PC-9 (cell line): ENCODE measurements around the gene PLA2G1B. TPM values are rescaled to one million over a fixed set of nuclear protein-coding genes. Genes with fewer than 3 reads are reported as not detected.

Source experiments
- Bru-seq: library from RNA; stranded (reverse); fragments of 400-500 nt; gene quantifications from one replicate; lab custom pipeline; 2021; lab: Mats Ljungman, UMichigan
- BruChase-seq, 2 experiments: library from RNA; stranded (reverse); fragments of 400-500 nt; gene quantifications; one replicate each; lab custom pipeline; 2021; lab: Mats Ljungman, UMichigan
- BruUV-seq: library from RNA; stranded (reverse); fragments of 400-500 nt; replicated peaks from 2 replicates; lab custom pipeline; 2021; lab: Mats Ljungman, UMichigan
- CTCF ChIA-PET: fragments of 300-600 bp; sonication (Branson Sonifier 250); formaldehyde crosslinking; loops from one replicate; lab custom pipeline; 2022; ENCODE audit warnings: antibody characterized with exemption; lab: Charles Lee
- POLR2A ChIA-PET: fragments of 300-600 bp; sonication (Branson Sonifier 250); formaldehyde crosslinking; loops from one replicate; lab custom pipeline; 2022; ENCODE audit warnings: antibody characterized with exemption; ENCODE audit not compliant: unreplicated experiment; lab: Charles Lee
- DNase-seq, 2 experiments: peaks; one replicate each; pipeline versions ENCODE4 v3.0.0 to v3.0.0-alpha.2; 2015 to 2022; ENCODE audit warnings: mixed read lengths in 1 of 2
- H2AFZ ChIP-seq: fragments of 200-600 bp; sonication (generic); 2 replicates; pipeline ENCODE4 v1.8.1; 2017; ENCODE audit warnings: antibody characterized with exemption
- H3F3A ChIP-seq: fragments of 200-600 bp; sonication (generic); 2 replicates; pipeline ENCODE4 v1.8.1; 2017; ENCODE audit warnings: antibody characterized with exemption, mild to moderate bottlenecking, low read depth; ENCODE audit not compliant: insufficient read depth
- H3K27ac ChIP-seq: fragments of 200-600 bp; sonication (generic); 2 replicates; pipeline ENCODE4 v1.6.1; 2016; ENCODE audit warnings: mixed run types
- H3K27me3 ChIP-seq: fragments of 200-600 bp; sonication (generic); 2 replicates; pipeline ENCODE4 v1.6.1; 2016; ENCODE audit warnings: low read depth, mixed run types; ENCODE audit not compliant: insufficient read depth
- H3K36me3 ChIP-seq: fragments of 200-600 bp; sonication (generic); 2 replicates; pipeline ENCODE4 v1.6.1; 2016; ENCODE audit warnings: low read depth, mixed run types
- H3K4me1 ChIP-seq: fragments of 200-600 bp; sonication (generic); replicated peaks from 2 replicates; pipeline ENCODE4 v1.6.1; 2016; ENCODE audit warnings: mixed run types; ENCODE audit not compliant: insufficient read depth
- H3K4me2 ChIP-seq: fragments of 200-600 bp; sonication (generic); 2 replicates; pipeline ENCODE4 v1.6.1; 2017; ENCODE audit warnings: mixed run types
- H3K4me3 ChIP-seq: fragments of 200-600 bp; sonication (generic); 2 replicates; pipeline ENCODE4 v1.6.1; 2016; ENCODE audit warnings: mixed run types
- H3K79me2 ChIP-seq: fragments of 200-600 bp; sonication (generic); 2 replicates; pipeline ENCODE4 v1.6.1; 2017; ENCODE audit warnings: low read depth, mixed run types
- H3K9me2 ChIP-seq: fragments of 200-600 bp; sonication (generic); 2 replicates; pipeline ENCODE4 v1.8.1; 2017; ENCODE audit warnings: mild to moderate bottlenecking; ENCODE audit not compliant: insufficient read depth
- H3K9me3 ChIP-seq: fragments of 200-600 bp; sonication (generic); 2 replicates; pipeline ENCODE4 v1.8.1; 2016; ENCODE audit warnings: low read depth; ENCODE audit not compliant: insufficient read depth
- H4K20me1 ChIP-seq: fragments of 200-600 bp; sonication (generic); 2 replicates; pipeline ENCODE4 v1.8.1; 2017; ENCODE audit not compliant: insufficient read depth
- CTCF ChIP-seq: fragments of 200-600 bp; sonication (generic); conservative IDR thresholded peaks from 2 replicates; pipeline ENCODE4 v1.6.1; 2017; ENCODE audit warnings: mixed run types, antibody characterized with exemption, mild to moderate bottlenecking, moderate library complexity
- EZH2 ChIP-seq: fragments of 200-600 bp; sonication (generic); IDR thresholded peaks from 2 replicates; pipeline ENCODE4 v1.8.0; 2017; ENCODE audit warnings: antibody characterized with exemption, low read depth
- intact Hi-C: fragments of 100-400 bp; cut with micrococcal nuclease; formaldehyde crosslinking; loops from one replicate; pipeline ENCODE4 v1.10.0; 2022; ENCODE audit not compliant: unreplicated experiment
- long read RNA-seq: library from polyadenylated mRNA; stranded (forward); transcript quantifications from one replicate; pipeline ENCODE4 v2.0.0, GENCODE V29; 2022
- total RNA-seq: library from RNA; stranded (reverse); gene quantifications from 2 replicates; pipeline ENCODE4 v1.2.3, GENCODE V29; 2021

PLA2G1B gene
- not detected in 2 replicates for total RNA-seq
- not detected for Bru-seq, nascent RNA
- BruChase-seq, experiment 1, labeled RNA remaining after a 2-hour chase = not detected
- BruChase-seq, experiment 2, labeled RNA remaining after a 6-hour chase = not detected
- long read RNA-seq = 0 reads

GRCh38 chr12:120327593-120327992 is at the start of gene PLA2G1B:
Gene PLA2G1B (minus strand): TSS chr12:120327779. CDS start chr12:120327753, 26 bp downstream.
- Histone ChIP-seq H3K79me2 (no peaks in the 10 kb centered on the region), H3F3A (no peaks in the 10 kb centered on the region; the same call in 1 of the 2 replicates), H3K9me2 (no peaks in the 10 kb centered on the region), H3K27me3 (0 out of 2 replicates have a peak, but pooled peaks cover 4% of the 10 kb centered on the region), H3K4me3 (no peak within 1 kb of the TSS), H3K4me1 (no peaks in the 10 kb centered on the region), H2AFZ (no peak within 1 kb of the TSS), H3K36me3 (no peaks in the 10 kb centered on the region), H4K20me1 (no peaks in the 10 kb centered on the region), H3K9me3 (no peaks in the 10 kb centered on the region), H3K4me2 (no peak within 1 kb of the TSS), H3K27ac (no peak within 1 kb of the TSS)
- DNase-seq = no peak
- TF ChIP-seq EZH2 = no peak
- TF ChIP-seq CTCF = no peak
- BruUV-seq = no TSS peak
- CTCF ChIA-PET = interaction anchor here (1.0 kb wide), 1 partner anchor 25 kb away, joined by 3 read pairs; the partner anchor contains the start of gene SIRT4
- POLR2A ChIA-PET = interaction anchor here (0.6 kb wide), 1 partner anchor 275 kb away, joined by 4 read pairs; no protein-coding TSS in a partner anchor
- intact Hi-C loops = no loop called here

DNA sequence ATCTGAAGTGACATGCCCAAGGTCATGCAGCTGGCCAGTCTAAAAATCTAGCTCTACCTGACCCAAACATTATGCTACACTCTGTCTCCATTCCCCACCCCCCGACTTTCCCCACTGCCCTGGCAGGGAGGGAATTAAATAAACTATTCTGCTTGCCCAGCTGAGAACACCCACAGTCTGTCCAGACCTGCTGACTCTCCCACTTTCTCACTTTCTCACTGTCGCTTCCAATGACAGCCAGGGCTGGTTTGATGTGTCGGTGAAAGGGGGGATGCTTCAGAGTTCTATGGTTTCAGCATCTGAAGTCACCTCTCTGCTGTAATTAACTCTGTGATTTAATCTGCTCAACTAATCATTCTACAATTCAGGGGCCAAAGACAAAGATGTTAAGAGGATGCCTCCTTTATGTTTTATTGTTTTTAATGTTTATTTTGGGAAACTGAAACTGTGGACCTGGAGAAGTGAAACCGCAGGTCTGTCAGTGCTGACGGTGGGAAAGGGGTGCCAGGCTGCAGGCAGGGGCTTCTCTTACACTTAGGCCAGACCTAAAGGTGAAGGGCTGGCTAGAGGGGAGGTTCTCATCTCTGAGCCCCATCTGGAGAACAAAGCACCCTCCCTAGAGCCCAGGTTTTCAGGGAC is 49.5 kb upstream of the PLA2G1B start:
- Histone ChIP-seq H3K27me3 (peaks cover 15% of the 10 kb centered on the region), H3K27ac (no peak overlapping the region), H2AFZ (no peak overlapping the region), H3K79me2 (no peaks in the 10 kb centered on the region), H3F3A (no peaks in the 10 kb centered on the region), H3K4me2 (no peak overlapping the region), H3K36me3 (no peaks in the 10 kb centered on the region), H3K9me2 (no peaks in the 10 kb centered on the region), H3K4me3 (no peak overlapping the region), H4K20me1 (no peaks in the 10 kb centered on the region), H3K4me1 (no peaks in the 10 kb centered on the region), H3K9me3 (no peaks in the 10 kb centered on the region)
- POLR2A ChIA-PET = no interaction called here
- BruUV-seq = no TSS peak
- intact Hi-C loops = no loop called here
- CTCF ChIA-PET = interaction anchor here (1.0 kb wide), 1 partner anchor 10 kb away, joined by 3 read pairs; no protein-coding TSS in a partner anchor
- TF ChIP-seq CTCF = no peak
- TF ChIP-seq EZH2 = no peak
- no peak for DNase-seq

DNA sequence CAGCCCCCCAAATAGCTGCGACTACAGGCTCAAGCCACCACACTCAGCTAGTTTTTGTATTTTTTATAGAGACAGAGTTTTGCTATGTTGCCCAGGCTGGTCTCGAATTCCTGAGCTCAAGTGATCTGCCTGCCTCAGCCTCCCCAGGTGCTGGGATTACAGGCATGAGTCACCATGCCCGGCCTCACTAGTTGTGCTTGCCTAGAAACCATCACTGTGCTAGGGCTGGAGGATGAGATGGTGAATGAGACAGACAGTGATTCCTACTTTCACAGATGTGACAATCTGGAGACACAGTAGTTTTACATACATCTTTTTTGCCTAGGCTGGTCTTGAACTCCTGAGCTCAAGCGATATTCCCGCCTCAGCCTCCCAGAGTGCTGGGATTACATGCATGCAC is 48.8 kb upstream of the PLA2G1B start:
- H3K9me3 ChIP-seq = no peaks in the 10 kb centered on the region
- H3F3A ChIP-seq = no peaks in the 10 kb centered on the region
- H3K27ac ChIP-seq = no peak overlapping the region
- H3K36me3 ChIP-seq = no peaks in the 10 kb centered on the region
- H2AFZ ChIP-seq = no peak overlapping the region
- intact Hi-C loops = no loop called here
- H3K27me3 ChIP-seq = peaks cover 21% of the 10 kb centered on the region
- no peaks in the 10 kb centered on the region for H3K4me1 ChIP-seq
- CTCF ChIA-PET = interaction anchor here (1.0 kb wide), 1 partner anchor 9 kb away, joined by 3 read pairs; no protein-coding TSS in a partner anchor
- no peak for DNase-seq
- BruUV-seq = no TSS peak
- no peak overlapping the region for H3K4me2 ChIP-seq
- no peaks in the 10 kb centered on the region for H3K9me2 ChIP-seq
- no peaks in the 10 kb centered on the region for H4K20me1 ChIP-seq
- H3K79me2 ChIP-seq = no peaks in the 10 kb centered on the region
- POLR2A ChIA-PET = no interaction called here
- H3K4me3 ChIP-seq = no peak overlapping the region
- TF ChIP-seq EZH2 (no peak), CTCF (no peak)
